COR-L47 (cell line): ENCODE measurements around the gene URM1.
"Not testable (repeated sequence)": the region's sequence is repeated elsewhere in the genome, so short reads cannot be mapped to it uniquely, and the experiment has no call there.

Experiments used
- DNase-seq: peaks from one replicate; lab custom pipeline; 2025; lab: John Stamatoyannopoulos, UW

The URM1 gene

DNA sequence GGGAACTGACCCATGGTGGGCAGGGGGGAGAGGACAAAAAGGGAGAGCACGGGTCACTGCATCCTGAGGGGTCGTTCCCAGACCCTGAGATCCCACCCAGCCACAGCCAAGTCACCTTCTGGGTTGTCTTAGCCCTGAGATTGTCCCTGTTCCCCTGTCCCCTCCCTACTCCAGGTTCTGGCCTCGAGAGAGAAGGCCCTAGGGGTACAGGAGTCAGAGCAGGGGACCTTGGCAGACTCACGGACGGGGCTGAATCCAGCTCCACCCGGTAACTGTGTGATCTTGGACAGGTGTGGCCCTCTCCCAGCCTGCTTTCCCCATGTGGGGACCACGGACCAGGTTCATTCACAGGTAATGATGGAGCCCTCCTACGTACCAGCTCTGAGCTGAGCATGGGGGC is 38.3 kb downstream of the URM1 start:
- no peak for DNase-seq

- DNase-seq = no peak
Observed at GRCh38 chr9:128409978-128410377, 38.8 kb downstream of the URM1 start.

- no peak for DNase-seq
Observed at GRCh38 chr9:128411364-128412119, 40.4 kb downstream of the URM1 start.

DNA sequence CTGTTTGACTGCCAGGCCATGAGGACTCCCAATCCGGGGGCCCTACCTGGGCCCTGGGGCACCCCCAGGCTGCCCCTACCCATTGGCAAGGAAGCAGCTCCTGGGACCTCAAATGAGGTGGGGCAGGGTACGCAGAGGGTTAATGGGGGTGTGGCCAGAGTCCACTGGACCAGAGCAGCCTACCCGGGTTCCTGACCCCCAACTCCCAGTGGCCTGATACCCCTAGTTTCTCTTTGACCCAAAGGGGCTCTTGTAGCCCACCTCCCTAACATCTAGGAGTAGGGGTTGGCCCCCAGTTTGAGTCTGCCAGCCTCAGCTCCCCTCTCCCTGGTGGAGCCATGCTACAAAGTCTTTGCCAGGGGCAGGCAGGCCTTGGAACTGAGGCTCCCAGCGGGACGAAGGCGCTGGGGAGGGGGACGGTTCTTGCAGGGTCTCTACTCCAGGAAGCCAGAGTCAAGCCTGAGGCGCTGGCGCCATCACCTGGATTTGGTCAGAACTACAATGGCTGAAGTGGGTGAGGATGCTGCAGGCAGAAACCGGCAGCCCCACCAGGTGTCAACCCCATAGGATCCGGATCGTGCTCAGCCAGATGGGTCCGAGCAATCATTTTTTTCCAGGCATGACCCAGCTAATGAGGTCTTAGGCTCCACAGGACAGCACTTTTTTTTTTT is 41.1 kb downstream of the URM1 start:
- DNase-seq = peak; percentile 73

- not testable (repeated sequence) for DNase-seq
Observed at GRCh38 chr9:128413728-128414127, 42.6 kb downstream of the URM1 start.

GRCh38 chr9:128414461-128414860 is 43.3 kb downstream of the URM1 start:
- no peak for DNase-seq

GRCh38 chr9:128415281-128415680 is 44.1 kb downstream of the URM1 start:
- DNase-seq = no peak

DNA sequence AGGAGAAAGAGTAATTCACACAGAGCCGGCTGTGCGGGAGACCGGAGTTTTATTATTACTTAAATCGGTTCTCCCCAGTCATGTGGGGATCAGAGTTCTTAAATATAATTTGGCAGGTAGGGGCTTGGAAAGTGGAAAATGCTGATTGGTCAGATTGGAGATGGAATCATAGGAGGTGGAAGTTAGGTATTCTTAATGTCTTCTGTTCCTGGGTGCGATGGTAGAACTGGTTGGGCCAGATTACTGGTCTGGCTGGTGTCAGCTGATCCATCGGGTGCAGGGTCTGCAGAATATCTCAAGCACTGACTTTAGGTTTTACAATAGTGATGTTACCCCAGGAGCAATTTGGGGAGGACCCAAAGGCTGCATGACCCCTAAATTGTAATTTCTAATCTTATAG is 44.8 kb downstream of the URM1 start:
- no peak for DNase-seq

- no peak for DNase-seq
Observed at GRCh38 chr9:128416432-128417019, 45.4 kb downstream of the URM1 start.

- peak; percentile 60 for DNase-seq
Observed at GRCh38 chr9:128419061-128419925, 48.1 kb downstream of the URM1 start.

GRCh38 chr9:128420060-128420650 is 49.0 kb downstream of the URM1 start:
- peak; percentile 57 for DNase-seq

DNA sequence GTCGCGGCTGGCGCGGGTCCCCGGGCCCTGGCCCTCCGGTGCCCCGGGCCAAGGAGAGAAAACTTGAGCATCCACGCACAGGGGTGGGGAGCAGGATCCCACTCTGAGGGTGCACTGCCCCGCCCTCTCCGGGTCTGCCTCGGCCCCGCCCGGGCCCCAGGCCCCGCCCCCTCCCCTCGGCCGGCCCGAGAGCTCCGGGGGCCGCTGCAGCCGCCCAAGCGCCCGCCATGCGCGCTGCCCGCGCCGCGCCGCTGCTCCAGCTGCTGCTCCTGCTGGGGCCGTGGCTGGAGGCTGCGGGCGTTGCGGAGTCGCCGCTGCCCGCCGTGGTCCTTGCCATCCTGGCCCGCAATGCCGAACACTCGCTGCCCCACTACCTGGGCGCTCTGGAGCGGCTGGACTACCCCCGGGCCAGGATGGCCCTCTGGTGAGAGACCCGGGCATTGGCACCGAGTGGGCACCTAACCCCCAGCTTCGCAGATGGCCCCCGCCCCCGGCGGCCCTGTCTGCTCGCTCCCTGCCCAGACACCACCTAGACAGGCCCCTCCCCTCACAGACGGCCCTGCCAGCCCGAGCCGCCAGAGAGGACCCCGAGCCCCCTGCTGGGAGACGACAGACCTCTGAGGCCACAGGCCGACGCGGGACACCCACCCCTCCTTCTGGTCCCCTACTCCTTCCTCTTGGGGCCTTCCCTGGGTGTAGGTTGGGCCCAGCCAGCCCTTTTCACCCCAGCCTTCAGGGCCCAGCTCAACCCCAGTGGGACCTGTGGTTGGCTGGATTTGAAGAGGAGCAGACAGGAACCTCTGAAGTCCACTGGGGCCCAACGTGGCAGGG is 49.7 kb downstream of the URM1 start, which contains the start of gene CERCAM:
Gene CERCAM (plus strand): TSS at position 207 of the 831 bp plus-strand sequence. CDS start 21 bp downstream, at position 228.
- no peak for DNase-seq

DNA sequence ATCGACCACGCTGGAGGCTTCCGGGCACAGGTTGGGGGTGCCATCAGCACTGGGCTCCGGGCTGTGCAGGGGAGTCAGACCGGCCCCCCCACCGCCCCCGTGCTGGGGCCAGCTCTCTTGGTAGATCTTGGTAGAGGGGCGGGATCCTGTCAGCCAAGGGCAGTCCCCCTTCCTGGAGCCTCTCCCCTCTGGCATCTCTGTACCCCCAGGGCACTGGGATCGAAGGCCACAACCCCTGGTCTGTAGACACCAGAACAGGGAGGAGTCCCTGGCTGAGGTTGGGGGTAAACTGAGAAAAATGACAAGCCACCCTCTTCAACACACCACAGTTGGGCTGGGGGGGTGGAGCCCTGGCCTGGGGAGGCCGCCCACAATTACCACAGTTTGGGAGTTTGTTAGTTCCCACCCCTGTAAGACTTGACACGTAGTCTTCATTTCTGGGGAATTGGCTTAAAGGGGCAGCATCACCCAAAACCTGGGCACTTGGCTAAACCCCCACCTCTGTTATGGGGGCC is 50.4 kb downstream of the URM1 start:
- DNase-seq = no peak

GRCh38 chr9:128422022-128422782 is 51.0 kb downstream of the URM1 start:
- not testable (repeated sequence) for DNase-seq

- no peak for DNase-seq
Observed at GRCh38 chr9:128422783-128423150, 51.6 kb downstream of the URM1 start.

DNA sequence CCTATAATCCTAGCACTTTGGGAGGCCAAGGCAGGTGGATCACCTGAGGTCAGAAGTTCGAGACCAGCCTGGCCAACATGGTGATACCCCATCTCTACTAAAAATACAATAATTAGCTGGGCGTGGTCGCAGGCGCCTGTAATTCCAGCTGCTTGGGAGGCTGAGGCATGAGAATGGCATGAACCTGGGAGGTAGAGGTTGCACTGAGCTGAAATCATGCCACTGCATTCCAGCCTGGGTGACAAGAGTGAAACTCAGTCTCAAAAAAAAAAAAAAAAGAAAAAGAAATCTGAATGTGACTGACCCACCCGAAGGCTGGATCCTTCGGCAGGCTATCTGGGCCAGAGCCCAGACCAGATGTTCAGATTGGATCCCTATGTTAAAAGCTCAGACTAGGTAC is 52.2 kb downstream of the URM1 start:
- DNase-seq = not testable (repeated sequence)

DNA sequence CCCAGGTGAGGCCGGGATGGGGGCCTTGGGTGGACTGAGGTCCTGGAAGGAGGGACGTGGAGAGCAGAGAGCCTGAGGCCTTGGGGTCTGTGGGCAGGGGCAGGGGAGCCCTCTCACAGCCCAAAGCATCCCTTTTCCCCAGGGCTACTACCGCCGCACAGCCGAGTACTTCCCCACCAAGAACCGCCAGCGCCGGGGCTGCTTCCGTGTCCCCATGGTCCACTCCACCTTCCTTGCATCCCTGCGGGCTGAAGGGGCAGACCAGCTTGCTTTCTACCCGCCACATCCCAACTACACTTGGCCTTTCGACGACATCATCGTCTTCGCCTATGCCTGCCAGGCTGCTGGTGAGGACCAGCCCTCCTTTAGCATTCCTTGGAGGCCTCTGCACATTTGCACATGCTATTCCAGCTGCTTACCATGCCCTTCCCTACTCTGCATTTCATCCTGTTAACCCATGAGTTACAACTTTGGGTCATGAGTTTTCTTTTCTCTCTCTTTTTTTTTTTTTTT is 53.1 kb downstream of the URM1 start:
- no peak for DNase-seq

GRCh38 chr9:128428644-128429512 is 57.7 kb downstream of the URM1 start:
- DNase-seq = no peak
